ENCODE data around the gene SRRM5. TPM values are rescaled to one million over a fixed set of nuclear protein-coding genes. Genes with fewer than 3 reads are reported as not detected.

Gene SRRM5
- total and polyA plus RNA-seq, 12 donors = 0.15 to 4.7 (median 0.28) TPM; not detected in 3

GRCh38 chr19:43620061-43621001 is 8.4 kb downstream of the SRRM5 start:
- WGBS, 4 donors = 41 to 65% (median 44%) methylated on average over 16 to 23 of the region's 23 CpGs

DNA sequence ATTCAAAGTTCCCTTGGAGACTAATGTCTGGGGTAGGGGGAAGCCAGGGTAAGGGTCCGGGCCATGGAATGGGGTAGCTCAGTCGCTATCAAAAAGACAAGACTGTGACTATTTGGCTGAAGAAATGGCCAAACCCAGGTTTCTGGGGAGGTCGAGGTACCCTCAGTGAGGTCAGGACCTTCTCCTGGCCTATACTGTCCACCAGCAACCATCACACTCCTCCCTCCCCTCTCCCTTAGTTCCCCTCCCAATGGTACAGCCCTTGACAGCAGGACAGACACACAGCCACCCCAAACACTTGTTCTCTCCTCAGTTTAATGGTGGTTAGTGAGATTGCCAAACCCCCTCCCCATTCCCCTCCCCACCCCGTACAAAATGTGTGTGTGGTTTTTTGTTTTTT is 10.2 kb downstream of the SRRM5 start:
- intact Hi-C loops (cut with DNase I) = no loop called here
- Histone ChIP-seq H3K36me3 (replicated peaks in 1 of 2) (no peaks in the 10 kb centered on the region), H3K9me3 (replicated peaks in 1 of 3) (no peaks in the 10 kb centered on the region), H3K4me3 (no peak overlapping the region), H3K27ac (no peak overlapping the region), H3K27me3 (no peaks in the 10 kb centered on the region), H3K4me1 (replicated peaks in 1 of 2) (peaks cover 4 to 17% of the 10 kb centered on the region in 2 donors)
- DNase-seq = no peak
- 56 to 70% (median 64%) methylated on average over 4 of the region's 4 CpGs for WGBS, 4 donors
- no peak for TF ChIP-seq POLR2A (IDR thresholded peaks at IDR 0.05)
- TF ChIP-seq, protein P1, sequence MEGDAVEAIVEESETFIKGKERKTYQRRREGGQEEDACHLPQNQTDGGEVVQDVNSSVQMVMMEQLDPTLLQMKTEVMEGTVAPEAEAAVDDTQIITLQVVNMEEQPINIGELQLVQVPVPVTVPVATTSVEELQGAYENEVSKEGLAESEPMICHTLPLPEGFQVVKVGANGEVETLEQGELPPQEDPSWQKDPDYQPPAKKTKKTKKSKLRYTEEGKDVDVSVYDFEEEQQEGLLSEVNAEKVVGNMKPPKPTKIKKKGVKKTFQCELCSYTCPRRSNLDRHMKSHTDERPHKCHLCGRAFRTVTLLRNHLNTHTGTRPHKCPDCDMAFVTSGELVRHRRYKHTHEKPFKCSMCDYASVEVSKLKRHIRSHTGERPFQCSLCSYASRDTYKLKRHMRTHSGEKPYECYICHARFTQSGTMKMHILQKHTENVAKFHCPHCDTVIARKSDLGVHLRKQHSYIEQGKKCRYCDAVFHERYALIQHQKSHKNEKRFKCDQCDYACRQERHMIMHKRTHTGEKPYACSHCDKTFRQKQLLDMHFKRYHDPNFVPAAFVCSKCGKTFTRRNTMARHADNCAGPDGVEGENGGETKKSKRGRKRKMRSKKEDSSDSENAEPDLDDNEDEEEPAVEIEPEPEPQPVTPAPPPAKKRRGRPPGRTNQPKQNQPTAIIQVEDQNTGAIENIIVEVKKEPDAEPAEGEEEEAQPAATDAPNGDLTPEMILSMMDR (IDR thresholded peaks at IDR 0.05) = no peak

More at GRCh38 chr19:43620061-43621001, 8.4 kb downstream of the SRRM5 start:
- no peak for DNase-seq
- Histone ChIP-seq H3K4me3 (peak overlapping the region; percentile 37 to 91 (median 80)), H3K9me3 (replicated peaks in 1 of 3) (no peaks in the 10 kb centered on the region), H3K36me3 (replicated peaks in 1 of 2) (no peaks in the 10 kb centered on the region), H3K4me1 (replicated peaks in 1 of 2) (peaks cover 9 to 32% of the 10 kb centered on the region in 2 donors), H3K27ac (peak overlapping the region; percentile 73 to 96 (median 94)), H3K27me3 (no peaks in the 10 kb centered on the region)
- intact Hi-C loops (cut with DNase I) = no loop called here
- TF ChIP-seq, protein P1 (IDR thresholded peaks at IDR 0.05) = no peak
- TF ChIP-seq POLR2A (IDR thresholded peaks at IDR 0.05) = no peak

GRCh38 chr19:43622956-43623355 is 11.1 kb downstream of the SRRM5 start:
- no peak for DNase-seq
- H3K27me3 ChIP-seq = no peaks in the 10 kb centered on the region
- no peak overlapping the region for H3K4me3 ChIP-seq
- TF ChIP-seq POLR2A (IDR thresholded peaks at IDR 0.05) = no peak
- TF ChIP-seq, protein P1 (IDR thresholded peaks at IDR 0.05) = no peak
- no peaks in the 10 kb centered on the region for H3K9me3 ChIP-seq (replicated peaks in 1 of 3)
- peaks cover 4 to 17% of the 10 kb centered on the region in 2 donors for H3K4me1 ChIP-seq (replicated peaks in 1 of 2)
- WGBS, 4 donors = 72 to 100% (median 97%) methylated on average over 1 of the region's 1 CpG; no CpG with 5 or more reads in 1 of the 4 donors
- H3K36me3 ChIP-seq (replicated peaks in 1 of 2) = no peaks in the 10 kb centered on the region
- no peak overlapping the region for H3K27ac ChIP-seq
- intact Hi-C loops (cut with DNase I) = no loop called here

DNA sequence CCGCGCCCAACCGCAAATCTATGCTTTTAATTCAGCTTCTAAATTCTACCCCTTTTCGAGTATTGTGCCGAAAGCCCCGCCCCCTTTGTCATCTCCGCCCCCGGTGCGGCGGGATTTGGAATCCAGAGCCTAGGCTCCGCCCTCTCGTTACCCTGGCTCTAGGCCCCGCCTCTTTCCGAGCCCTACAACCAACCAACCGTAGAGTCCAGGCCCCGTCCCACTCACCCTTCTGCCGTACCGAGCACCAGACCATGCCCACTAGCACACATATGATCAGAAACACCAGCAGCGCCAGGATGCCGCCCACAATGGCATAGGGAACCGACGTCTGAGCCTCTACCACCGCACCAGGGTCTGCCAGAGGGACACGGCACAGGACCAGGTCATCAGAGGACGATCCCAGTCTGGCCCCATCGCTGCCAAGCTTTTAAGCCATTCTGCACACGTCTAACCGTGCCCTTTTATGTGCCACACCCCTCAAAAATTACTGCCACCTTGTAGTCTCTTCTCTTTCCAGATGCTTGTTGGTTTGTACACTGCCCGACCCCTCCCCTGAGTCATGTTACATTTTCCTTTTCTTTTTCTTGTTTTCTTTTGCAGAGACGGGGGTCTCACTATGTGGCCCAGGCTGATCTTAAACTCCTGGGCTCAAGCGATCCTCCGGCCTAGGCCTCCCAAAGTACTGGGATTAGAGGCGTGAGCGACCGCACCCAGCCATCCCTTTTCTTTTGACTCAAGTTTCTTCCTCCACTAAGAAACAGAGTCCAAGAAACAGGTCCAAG is 12.2 kb downstream of the SRRM5 start:
- H3K4me3 ChIP-seq = no peak overlapping the region
- intact Hi-C loops (cut with DNase I) = no loop called here
- TF ChIP-seq POLR2A (IDR thresholded peaks at IDR 0.05) = no peak
- TF ChIP-seq, protein P1 (IDR thresholded peaks at IDR 0.05) = no peak
- no peak overlapping the region for H3K27ac ChIP-seq
- no peaks in the 10 kb centered on the region for H3K36me3 ChIP-seq (replicated peaks in 1 of 2)
- whole genome bisulfite sequencing, 4 donors = 87 to 93% (median 89%) methylated on average over 35 of the region's 35 CpGs
- peaks cover 0 to 9% of the 10 kb centered on the region in 2 donors for H3K4me1 ChIP-seq (replicated peaks in 1 of 2)
- no peaks in the 10 kb centered on the region for H3K27me3 ChIP-seq
- no peaks in the 10 kb centered on the region for H3K9me3 ChIP-seq (replicated peaks in 1 of 3)
- DNase-seq = no peak

Measured in adrenal gland (tissue), 12 donors.